GM12878 (cell line): ENCODE results near the gene LRRC47. TPM values are rescaled to one million over a fixed set of nuclear protein-coding genes. Genes with fewer than 3 reads are reported as not detected.

Source experiments
- ATAC-seq: fragments of 200-7000 bp; cut with Tn5 transposase; 3 replicates; pipeline ENCODE4 v1.9.1; 2020; ENCODE audit warnings: mild to moderate bottlenecking, moderate library complexity
- BruUV-seq: library from RNA; stranded (reverse); fragments of 400-500 nt; replicated peaks from 2 replicates; lab custom pipeline; 2021; lab: Mats Ljungman, UMichigan
- CTCF ChIA-PET: fragments of 300-600 bp; sonication (Branson Sonifier 250); formaldehyde crosslinking; extraction: SDS; loops from one replicate; lab custom pipeline; 2021; ENCODE audit warnings: inconsistent platforms; lab: Yijun Ruan, JAX
- POLR2A ChIA-PET: fragments of 350-600 bp; formaldehyde crosslinking; extraction: SDS; loops from one replicate; lab custom pipeline; 2021; ENCODE audit warnings: inconsistent platforms; lab: Charles Lee
- RAD21 ChIA-PET: fragments of 300-600 bp; sonication (Branson Sonifier 250); formaldehyde crosslinking; loops from one replicate; lab custom pipeline; 2023; ENCODE audit warnings: antibody characterized with exemption; ENCODE audit not compliant: unreplicated experiment; lab: Charles Lee
- SMC1A ChIA-PET: fragments of 300-600 bp; sonication (Branson Sonifier 250); formaldehyde crosslinking; loops from one replicate; lab custom pipeline; 2023; ENCODE audit not compliant: unreplicated experiment, uncharacterized antibody; lab: Charles Lee
- DNase-seq: peaks from one replicate; pipeline ENCODE4 v3.0.0-alpha.2; 2011; ENCODE audit warnings: low read depth, low spot score
- FAIRE-seq: peaks from 3 replicates; lab custom pipeline; 2011; peaks lifted over from hg19 to GRCh38; lab: Jason Lieb, UNC
- H2AFZ ChIP-seq: 2 replicates; pipeline ENCODE4 v1.6.0; 2011; ENCODE audit warnings: low read depth, low read length, control low read depth; ENCODE audit not compliant: control insufficient read depth
- H3K27ac ChIP-seq: 2 replicates; pipeline ENCODE4 v1.5.1; 2011; ENCODE audit warnings: control low read depth; ENCODE audit not compliant: control insufficient read depth, insufficient read depth
- H3K27me3 ChIP-seq, 2 experiments: replicated peaks in 1 of 2; 2 replicates each; pipeline versions ENCODE4 v1.6.0 to v1.6.1; 2011; ENCODE audit warnings: low read length in 1 of 2; ENCODE audit not compliant: control insufficient read depth in 2 of 2, insufficient read depth in 2 of 2
- H3K36me3 ChIP-seq, 2 experiments: 2 replicates each; pipeline ENCODE4 v1.5.1; 2011; ENCODE audit warnings: low read length in 1 of 2; ENCODE audit not compliant: control insufficient read depth in 2 of 2, insufficient read depth in 2 of 2
- H3K4me1 ChIP-seq: 2 replicates; pipeline ENCODE4 v1.6.1; 2011; ENCODE audit warnings: mild to moderate bottlenecking, low read length, moderate library complexity, mixed read lengths; ENCODE audit not compliant: control insufficient read depth, insufficient read depth
- H3K4me2 ChIP-seq: 2 replicates; pipeline ENCODE4 v1.6.0; 2011; ENCODE audit warnings: control low read depth; ENCODE audit not compliant: control insufficient read depth, insufficient read depth
- H3K4me3 ChIP-seq: fragments of 200-600 bp; sonication (generic); 2 replicates; pipeline ENCODE4 v1.5.1; 2016
- H3K79me2 ChIP-seq: 2 replicates; pipeline ENCODE4 v1.6.0; 2011; ENCODE audit warnings: low read length; ENCODE audit not compliant: control insufficient read depth, insufficient read depth
- H3K9ac ChIP-seq: 2 replicates; pipeline ENCODE4 v1.8.0; 2011; ENCODE audit warnings: low read length, control low read depth, mixed read lengths; ENCODE audit not compliant: control insufficient read depth, insufficient read depth
- H3K9me3 ChIP-seq: replicated peaks from 3 replicates; pipeline ENCODE4 v1.5.1; 2011; ENCODE audit warnings: mild to moderate bottlenecking, low read length; ENCODE audit not compliant: control insufficient read depth, insufficient read depth
- H4K20me1 ChIP-seq: 2 replicates; pipeline ENCODE4 v1.6.0; 2011; ENCODE audit not compliant: control insufficient read depth, insufficient read depth
- BMI1 ChIP-seq: fragments of 450-650 bp; IDR thresholded peaks from 2 replicates; pipeline ENCODE4 v1.6.1; 2016; ENCODE audit warnings: mild to moderate bottlenecking, moderate library complexity, borderline replicate concordance
- CBFB ChIP-seq: IDR thresholded peaks from 2 replicates; pipeline ENCODE4 v1.6.1; 2016; ENCODE audit warnings: antibody characterized with exemption, low read depth
- CREM ChIP-seq: IDR thresholded peaks from 2 replicates; pipeline ENCODE4 v1.6.1; 2014; ENCODE audit warnings: antibody characterized with exemption, low read depth
- FOS ChIP-seq: IDR thresholded peaks from 3 replicates; pipeline ENCODE4 v1.6.1; 2011; ENCODE audit warnings: borderline replicate concordance; ENCODE audit not compliant: insufficient read length; ENCODE audit errors: extremely low read depth
- GABPA ChIP-seq: IDR thresholded peaks from 2 replicates; pipeline ENCODE4 v1.6.1; 2014; ENCODE audit warnings: antibody characterized with exemption, low read depth, mild to moderate bottlenecking, inconsistent platforms
- HCFC1 ChIP-seq: fragments of 150-350 bp; IDR thresholded peaks from 2 replicates; pipeline ENCODE4 v1.6.1; 2014; ENCODE audit warnings: low read length
- HDAC2 ChIP-seq: fragments of 200-600 bp; sonication (generic); IDR thresholded peaks from 2 replicates; pipeline ENCODE4 v1.6.1; 2017
- MLLT1 ChIP-seq: fragments of 450-650 bp; IDR thresholded peaks from 2 replicates; pipeline ENCODE4 v1.6.1; 2016; ENCODE audit warnings: mild to moderate bottlenecking
- MXI1 ChIP-seq: fragments of 150-350 bp; IDR thresholded peaks from 2 replicates; pipeline ENCODE4 v1.6.1; 2011; ENCODE audit warnings: low read depth, mild to moderate bottlenecking, inconsistent platforms, low read length, improper control_type of control experiment
- NFYA ChIP-seq: IDR thresholded peaks from 2 replicates; pipeline ENCODE4 v1.6.1; 2011; ENCODE audit warnings: low read depth, mild to moderate bottlenecking, low read length, improper control_type of control experiment, borderline replicate concordance
- NR2C1 ChIP-seq: fragments of 450-650 bp; IDR thresholded peaks from 2 replicates; pipeline ENCODE4 v1.6.1; 2017; ENCODE audit warnings: antibody characterized with exemption, mild to moderate bottlenecking, moderate library complexity
- POLR2AphosphoS5 ChIP-seq: IDR thresholded peaks from 2 replicates; pipeline ENCODE4 v1.6.1; 2011; ENCODE audit warnings: mild to moderate bottlenecking, low read length, inconsistent platforms
- RELA ChIP-seq: fragments of 450-650 bp; IDR thresholded peaks from 2 replicates; pipeline ENCODE4 v1.8.0; 2014; ENCODE audit warnings: borderline replicate concordance; ENCODE audit not compliant: partially characterized antibody
- RUNX3 ChIP-seq: IDR thresholded peaks from 2 replicates; pipeline ENCODE4 v1.6.1; 2012; ENCODE audit warnings: low read length, inconsistent platforms
- SREBF2 ChIP-seq: IDR thresholded peaks from 2 replicates; pipeline ENCODE4 v1.6.1; 2012; ENCODE audit warnings: mild to moderate bottlenecking, low read length
- STAT1 ChIP-seq: fragments of 450-650 bp; conservative IDR thresholded peaks from 2 replicates; pipeline ENCODE4 v1.6.1; 2014; ENCODE audit warnings: antibody characterized with exemption, mild to moderate bottlenecking
- TAF1 ChIP-seq: IDR thresholded peaks from 2 replicates; pipeline ENCODE4 v1.6.1; 2011; ENCODE audit warnings: mild to moderate bottlenecking, low read depth, low read length, borderline replicate concordance
- YBX1 ChIP-seq: fragments of 450-650 bp; IDR thresholded peaks from 2 replicates; pipeline ENCODE4 v1.6.1; 2016; ENCODE audit warnings: antibody characterized with exemption
- ZBTB40 ChIP-seq: fragments of 450-650 bp; IDR thresholded peaks from 2 replicates; pipeline ENCODE4 v1.6.1; 2016; ENCODE audit warnings: mild to moderate bottlenecking, moderate library complexity, borderline replicate concordance
- ZNF207 ChIP-seq: fragments of 450-650 bp; IDR thresholded peaks from 2 replicates; pipeline ENCODE4 v1.6.1; 2014; ENCODE audit warnings: antibody characterized with exemption, mild to moderate bottlenecking, borderline replicate concordance
- WGBS: methylation state at CpG from one replicate; pipeline ENCODE4 v1.1.6; 2016; ENCODE audit warnings: low lambda C conversion rate; ENCODE audit not compliant: insufficient replicate concordance, insufficient coverage; ENCODE audit errors: missing lambda C conversion rate; 5-methylcytosine and 5-hydroxymethylcytosine counted together
- in situ Hi-C: fragments of 300-500 bp; cut with MboI; formaldehyde crosslinking; loops from 9 replicates; pipeline ENCODE4 v1.14.3; 2018; ENCODE audit warnings: mixed read lengths
- intact Hi-C: fragments of 100-400 bp; cut with micrococcal nuclease; formaldehyde crosslinking; loops from one replicate; pipeline ENCODE4 v1.14.2; 2022; ENCODE audit not compliant: unreplicated experiment
- polyA plus RNA-seq, 11 experiments: library from polyadenylated mRNA; depleted of rRNA in 4 of 11; unstranded in 6 of 11; stranded (reverse) in 5 of 11; fragments of >200 nt; fragmentation: Nextera tagmentation in 4 of 11; fragmentation: Illumina TruSeq in 1 of 11; extraction: Ambion mirVana in 4 of 11; extraction: Trizol in 1 of 11; gene quantifications; 1 replicate in 1 of 11; 2 replicates in 10 of 11; pipeline versions ENCODE4 v1.2.1 to v1.2.3, GENCODE V29; 2011 to 2016; ENCODE audit warnings: inconsistent platforms in 2 of 11, missing spikeins in 2 of 11, low read depth in 1 of 11
- total RNA-seq, 4 experiments: library from RNA; depleted of rRNA in 3 of 4; stranded (reverse); fragments of >200 nt in 3 of 4; fragmentation: Illumina TruSeq in 1 of 4; extraction: Trizol in 1 of 4; gene quantifications; 2 replicates each; pipeline versions ENCODE4 v1.2.1 to v1.2.3, GENCODE V29; 2013 to 2021

The LRRC47 gene
- total and polyA plus RNA-seq, 10 of the 15 experiments (the other 5 are each of a cell fraction or from before 2014, with no cell fraction given): 2.5 to 34.6 (median 18.2) TPM

- Histone ChIP-seq H2AFZ (no peak overlapping the region), H4K20me1 (no peaks in the 10 kb centered on the region), H3K4me1 (no peaks in the 10 kb centered on the region), H3K4me3 (no peak overlapping the region), H3K4me2 (no peak overlapping the region), H3K27ac (no peak overlapping the region), H3K79me2 (no peaks in the 10 kb centered on the region), H3K27me3 (no peaks in the 10 kb centered on the region), H3K9ac (no peak overlapping the region), H3K36me3 (no peaks in the 10 kb centered on the region), H3K9me3 (no peaks in the 10 kb centered on the region)
- no TSS peak for BruUV-seq
- intact Hi-C loops (no loop called here), in situ Hi-C loops (no loop called here)
- TF ChIP-seq ZBTB40 (no peak), MLLT1 (no peak), RUNX3 (no peak), CREM (no peak), ZNF207 (no peak), STAT1 (no peak), SREBF2 (no peak), CBFB (no peak), NR2C1 (no peak), GABPA (no peak), NFYA (no peak), TAF1 (no peak), POLR2AphosphoS5 (no peak), FOS (no peak), RELA (no peak), YBX1 (no peak), HDAC2 (no peak), BMI1 (no peak), MXI1 (no peak), HCFC1 (no peak)
- DNase-seq (no peak), ATAC-seq (no peak), FAIRE-seq (no peak)
- RAD21 ChIA-PET: no interaction called here
- CTCF ChIA-PET: no interaction called here
- SMC1A ChIA-PET: no interaction called here
- 49% methylated on average over 15 of the region's 15 CpGs for WGBS
- POLR2A ChIA-PET: no interaction called here
Measured at GRCh38 chr1:3762151-3762872, 34.0 kb downstream of the LRRC47 start.
